ENCODE data around the gene NFIB.

DNA sequence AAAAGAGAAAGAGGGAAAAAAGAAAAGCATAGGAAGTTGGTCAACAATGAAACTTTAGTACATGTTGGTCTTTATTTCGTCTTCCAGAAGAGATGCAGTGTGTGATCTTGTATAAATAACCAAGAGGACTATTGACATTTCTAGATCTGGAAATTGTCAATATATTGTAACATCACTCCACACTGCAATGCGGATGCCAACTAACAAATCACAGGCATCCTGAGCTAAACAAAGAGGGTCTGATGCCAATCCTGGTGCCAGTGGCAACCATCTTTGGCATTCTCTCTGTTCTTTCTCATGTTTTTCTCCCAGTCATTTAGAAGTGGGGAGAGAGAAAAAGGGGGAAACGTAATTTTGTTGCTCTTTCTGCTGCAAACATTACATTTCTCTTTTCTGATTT, 9.7 kb downstream of the NFIB start:
- TF ChIP-seq, protein P1, sequence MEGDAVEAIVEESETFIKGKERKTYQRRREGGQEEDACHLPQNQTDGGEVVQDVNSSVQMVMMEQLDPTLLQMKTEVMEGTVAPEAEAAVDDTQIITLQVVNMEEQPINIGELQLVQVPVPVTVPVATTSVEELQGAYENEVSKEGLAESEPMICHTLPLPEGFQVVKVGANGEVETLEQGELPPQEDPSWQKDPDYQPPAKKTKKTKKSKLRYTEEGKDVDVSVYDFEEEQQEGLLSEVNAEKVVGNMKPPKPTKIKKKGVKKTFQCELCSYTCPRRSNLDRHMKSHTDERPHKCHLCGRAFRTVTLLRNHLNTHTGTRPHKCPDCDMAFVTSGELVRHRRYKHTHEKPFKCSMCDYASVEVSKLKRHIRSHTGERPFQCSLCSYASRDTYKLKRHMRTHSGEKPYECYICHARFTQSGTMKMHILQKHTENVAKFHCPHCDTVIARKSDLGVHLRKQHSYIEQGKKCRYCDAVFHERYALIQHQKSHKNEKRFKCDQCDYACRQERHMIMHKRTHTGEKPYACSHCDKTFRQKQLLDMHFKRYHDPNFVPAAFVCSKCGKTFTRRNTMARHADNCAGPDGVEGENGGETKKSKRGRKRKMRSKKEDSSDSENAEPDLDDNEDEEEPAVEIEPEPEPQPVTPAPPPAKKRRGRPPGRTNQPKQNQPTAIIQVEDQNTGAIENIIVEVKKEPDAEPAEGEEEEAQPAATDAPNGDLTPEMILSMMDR (conservative IDR thresholded peaks at IDR 0.05; ENCODE audit: low read length), result no peak
- TF ChIP-seq EZH2phosphoT487 (IDR thresholded peaks at IDR 0.05; ENCODE audit: borderline replicate concordance, low read depth, low read length), result no peak
